CD4-positive, alpha-beta T cell (primary cell): ENCODE measurements around the gene HDLBP. TPM values are rescaled to one million over a fixed set of nuclear protein-coding genes. Genes with fewer than 3 reads are reported as not detected.
A peak's percentile ranks its signal among the peaks of the same experiment; 100 is the strongest.

Source experiments
- ATAC-seq: fragments of 200-7000 bp; cut with Tn5 transposase; one replicate; pipeline ENCODE4 v1.10.0; 2022; ENCODE audit warnings: mild to moderate bottlenecking; ENCODE audit not compliant: poor library complexity
- CTCF ChIA-PET: fragments of 350-600 bp; sonication (Branson Sonifier 250); formaldehyde crosslinking; loops from one replicate; lab custom pipeline; 2021; ENCODE audit warnings: antibody characterized with exemption, inconsistent platforms; lab: Charles Lee
- POLR2A ChIA-PET: fragments of 350-600 bp; sonication (Branson Sonifier 250); formaldehyde crosslinking; loops from one replicate; lab custom pipeline; 2021; ENCODE audit warnings: antibody characterized with exemption, inconsistent platforms; lab: Charles Lee
- DNase-seq, 14 experiments: peaks; one replicate each; pipeline ENCODE4 v3.0.0-alpha.2; 2013 to 2020; ENCODE audit warnings: mixed read lengths in 2 of 14
- H3K27ac ChIP-seq, 2 donors: one replicate each; pipeline versions ENCODE4 v1.5.1 to v1.7.0; 2013; ENCODE audit warnings: low read length in 2 of 2, low read depth in 1 of 2, mild to moderate bottlenecking in 1 of 2
- H3K27me3 ChIP-seq, 2 experiments: 1 replicate in 1 of 2; 2 replicates in 1 of 2; pipeline versions ENCODE4 v1.6.1 to v1.7.0; 2013; ENCODE audit warnings: low read length in 2 of 2, control low read depth in 1 of 2, mild to moderate bottlenecking in 1 of 2, moderate library complexity in 1 of 2; ENCODE audit not compliant: insufficient read depth in 2 of 2, control insufficient read depth in 1 of 2
- H3K36me3 ChIP-seq: one replicate; pipeline ENCODE4 v1.6.1; 2013; ENCODE audit warnings: low read length, control low read depth; ENCODE audit not compliant: insufficient read depth
- H3K4me1 ChIP-seq: one replicate; pipeline ENCODE4 v1.6.1; 2013; ENCODE audit warnings: low read length, control low read depth; ENCODE audit not compliant: insufficient read depth
- H3K4me3 ChIP-seq: one replicate; pipeline ENCODE4 v1.5.1; 2013; ENCODE audit warnings: mild to moderate bottlenecking, low read length, moderate library complexity
- H3K9me3 ChIP-seq, 2 experiments: 1 replicate in 1 of 2; 2 replicates in 1 of 2; pipeline versions ENCODE4 v1.6.1 to v1.7.0; 2013; ENCODE audit warnings: low read length in 2 of 2, mild to moderate bottlenecking in 2 of 2, control low read depth in 1 of 2, moderate library complexity in 1 of 2; ENCODE audit not compliant: control insufficient read depth in 1 of 2, insufficient read depth in 1 of 2
- H3K27ac Mint-ChIP-seq: one replicate; pipeline ENCODE4 v1.8.0; 2020; ENCODE audit warnings: mixed read lengths
- H3K27me3 Mint-ChIP-seq: one replicate; pipeline ENCODE4 v1.8.0; 2021; ENCODE audit warnings: mixed read lengths
- H3K36me3 Mint-ChIP-seq: one replicate; pipeline ENCODE4 v1.8.0; 2021; ENCODE audit warnings: low read depth, mixed read lengths
- H3K4me1 Mint-ChIP-seq: one replicate; pipeline ENCODE4 v1.8.0; 2021; ENCODE audit warnings: low read depth, mixed read lengths
- H3K4me3 Mint-ChIP-seq: one replicate; pipeline ENCODE4 v1.8.0; 2020; ENCODE audit warnings: mild to moderate bottlenecking, mixed read lengths
- H3K9me3 Mint-ChIP-seq: one replicate; pipeline ENCODE4 v1.8.0; 2020; ENCODE audit warnings: mixed read lengths
- CTCF ChIP-seq: fragments of 200-600 bp; IDR thresholded peaks from one replicate; pipeline ENCODE4 v1.8.0; 2022; ENCODE audit warnings: antibody characterized with exemption, mild to moderate bottlenecking
- intact Hi-C, 2 experiments: fragments of 100-400 bp; cut with DNase I in 1 of 2; cut with micrococcal nuclease in 1 of 2; formaldehyde crosslinking; loops; one replicate each; pipeline versions ENCODE4 v1.15.1 to v1.9.0; 2023 to 2025; cut with DNase I, micrococcal nuclease
- total RNA-seq, 174 experiments: library from RNA in 2 of 174; stranded (reverse) in 2 of 174; gene quantifications; one replicate each; pipeline ENCODE4 v1.2.3 and lab custom pipeline; 2021 to 2026

Gene HDLBP
- total RNA-seq, 2 experiments from 2014 or later, result 82.0 to 97.9 TPM

GRCh38 chr2:241356871-241357260 lies 41.4 kb upstream of the HDLBP start:
- Mint-ChIP-seq H3K4me3 (peak overlapping the region; percentile 66), H3K27me3 (no peaks in the 10 kb centered on the region), H3K9me3 (no peaks in the 10 kb centered on the region), H3K4me1 (peaks cover 28% of the 10 kb centered on the region), H3K36me3 (peaks cover 29% of the 10 kb centered on the region), H3K27ac (peak overlapping the region; percentile 36)
- H3K4me1 ChIP-seq, result peaks cover 20% of the 10 kb centered on the region
- peak overlapping the region; percentile 55 for H3K4me3 ChIP-seq
- TF ChIP-seq CTCF, result no peak
- H3K9me3 ChIP-seq, result peaks cover 0 to 4% of the 10 kb centered on the region in 2 experiments
- ATAC-seq (no peak), DNase-seq (peak in 2 of 14 experiments; percentile 10 to 31)
- CTCF ChIA-PET, result no interaction called here
- H3K27ac ChIP-seq, result no peak overlapping the region
- intact Hi-C loops, result loop anchor here (2.0 to 5.0 kb wide), 11 partner anchors 42 to 790 kb away; partner anchors contain the start of genes D2HGDH (in 1 of the 2), DTYMK (in 1 of the 2), HDLBP (in 1 of the 2) and ING5 (in 1 of the 2)
- H3K36me3 ChIP-seq, result peaks cover 2% of the 10 kb centered on the region
- H3K27me3 ChIP-seq, result no peaks in the 10 kb centered on the region
- POLR2A ChIA-PET, result no interaction called here

- H3K4me3 Mint-ChIP-seq, result peak within 1 kb of the TSS; percentile 86
- Histone ChIP-seq H3K36me3 (peaks cover 8% of the 10 kb centered on the region), H3K27ac (peak within 1 kb of the TSS in 1 of 2 donors; percentile 20), H3K4me1 (peaks cover 20% of the 10 kb centered on the region), H3K27me3 (no peaks in the 10 kb centered on the region), H3K4me3 (peak within 1 kb of the TSS; percentile 55), H3K9me3 (peaks cover 0 to 4% of the 10 kb centered on the region in 2 experiments)
- TF ChIP-seq CTCF, result no peak
- ChIA-PET POLR2A (no interaction called here), CTCF (no interaction called here)
- DNase-seq (peak; percentile 95 to 100 (median 97)), ATAC-seq (peak; percentile 94)
- intact Hi-C loops, result loop anchor here (2.0 to 5.0 kb wide), 11 partner anchors 41 to 789 kb away; partner anchors contain the start of genes D2HGDH (in 1 of the 2), DTYMK (in 1 of the 2), HDLBP (in 1 of the 2) and ING5 (in 1 of the 2)
- H3K9me3 Mint-ChIP-seq, result no peaks in the 10 kb centered on the region
- H3K27ac Mint-ChIP-seq, result peak within 1 kb of the TSS; percentile 77
- peaks cover 28% of the 10 kb centered on the region for H3K4me1 Mint-ChIP-seq
- H3K27me3 Mint-ChIP-seq, result no peaks in the 10 kb centered on the region
- H3K36me3 Mint-ChIP-seq, result peaks cover 36% of the 10 kb centered on the region
These were observed 40.8 kb upstream of the HDLBP start, which contains the start of gene FARP2 for GRCh38 chr2:241355983-241356870. Gene FARP2, plus strand, starts transcription at chr2:241356285. Its CDS starts 16,823 bp downstream, at chr2:241373108.

- peaks cover 48% of the 10 kb centered on the region for H3K36me3 Mint-ChIP-seq
- Histone ChIP-seq H3K9me3 (peaks cover 0 to 4% of the 10 kb centered on the region in 2 experiments), H3K27ac (peak overlapping the region in 1 of 2 donors; percentile 20), H3K27me3 (no peaks in the 10 kb centered on the region), H3K36me3 (peaks cover 21% of the 10 kb centered on the region), H3K4me1 (peaks cover 20% of the 10 kb centered on the region), H3K4me3 (peak overlapping the region; percentile 19)
- ATAC-seq (peak; percentile 33), DNase-seq (peak; percentile 45 to 86 (median 68))
- H3K27me3 Mint-ChIP-seq, result no peaks in the 10 kb centered on the region
- H3K4me3 Mint-ChIP-seq, result no peak overlapping the region
- H3K9me3 Mint-ChIP-seq, result no peaks in the 10 kb centered on the region
- ChIA-PET CTCF (no interaction called here), POLR2A (no interaction called here)
- no peak for TF ChIP-seq CTCF
- intact Hi-C loops, result loop anchor here (1.0 to 5.0 kb wide), 7 partner anchors 38 to 788 kb away; partner anchors contain the start of genes D2HGDH (in 1 of the 2), DTYMK (in 1 of the 2), ING5 (in 1 of the 2) and RNPEPL1 (in 1 of the 2)
- peaks cover 25% of the 10 kb centered on the region for H3K4me1 Mint-ChIP-seq
- H3K27ac Mint-ChIP-seq, result peak overlapping the region; percentile 30
These were observed 39.5 kb upstream of the HDLBP start for GRCh38 chr2:241354668-241355658.
